Bone marrow (tissue), 2 donors: Measurements from ENCODE around the gene SLC6A12.
"Not testable (repeated sequence)": the region's sequence is repeated elsewhere in the genome, so short reads cannot be mapped to it uniquely, and the experiment has no call there.

ENCODE experiments used
- DNase-seq, 2 donors: peaks; one replicate each; lab custom pipeline; 2025; lab: John Stamatoyannopoulos, UW

The SLC6A12 gene

GRCh38 chr12:217029-217428 lies 3.1 kb upstream of the SLC6A12 start:
- DNase-seq: not testable (repeated sequence)

- DNase-seq: no peak
Observed at GRCh38 chr12:215116-215515, 1.2 kb upstream of the SLC6A12 start.

- DNase-seq: no peak
Observed at GRCh38 chr12:213527-213932, 427 bp downstream of the SLC6A12 start.

- DNase-seq: no peak
Observed at GRCh38 chr12:212715-213526, 1.0 kb downstream of the SLC6A12 start.

- peak; percentile 29 to 32 for DNase-seq
Observed at GRCh38 chr12:212415-212714, 1.6 kb downstream of the SLC6A12 start.

GRCh38 chr12:211639-212414 lies 2.1 kb downstream of the SLC6A12 start:
- DNase-seq: no peak

GRCh38 chr12:211142-211465 lies 2.9 kb downstream of the SLC6A12 start:
- no peak for DNase-seq

GRCh38 chr12:210277-211141 lies 3.4 kb downstream of the SLC6A12 start:
- no peak for DNase-seq

GRCh38 chr12:209851-210250 lies 4.1 kb downstream of the SLC6A12 start:
- DNase-seq: no peak

- no peak for DNase-seq
Observed at GRCh38 chr12:209246-209645, 4.7 kb downstream of the SLC6A12 start.

- no peak for DNase-seq
Observed at GRCh38 chr12:208813-209212, 5.1 kb downstream of the SLC6A12 start.

- DNase-seq: no peak
Observed at GRCh38 chr12:207804-208203, 6.2 kb downstream of the SLC6A12 start.

GRCh38 chr12:206746-207440 lies 7.1 kb downstream of the SLC6A12 start:
- DNase-seq: no peak

- DNase-seq: no peak
Observed at GRCh38 chr12:205026-205425, 8.9 kb downstream of the SLC6A12 start.

GRCh38 chr12:204261-204678 lies 9.7 kb downstream of the SLC6A12 start:
- no peak for DNase-seq

GRCh38 chr12:203462-204260 lies 10.3 kb downstream of the SLC6A12 start:
- DNase-seq: no peak

GRCh38 chr12:203074-203461 lies 10.9 kb downstream of the SLC6A12 start:
- DNase-seq: no peak

GRCh38 chr12:202081-202731 lies 11.8 kb downstream of the SLC6A12 start:
- no peak for DNase-seq

GRCh38 chr12:201361-201760 lies 12.6 kb downstream of the SLC6A12 start:
- no peak for DNase-seq

GRCh38 chr12:198705-199104 lies 15.3 kb downstream of the SLC6A12 start:
- DNase-seq: no peak
